Ovary (tissue), 3 donors: ENCODE data around the gene PES1.

Experiments used
- CTCF ChIP-seq, 3 donors: fragments of 450-650 bp in 2 of 3; fragments of 200-600 bp in 1 of 3; IDR thresholded peaks; one replicate each; pipeline versions ENCODE4 v1.5.1 to v1.8.0; 2016 to 2022; ENCODE audit warnings: antibody characterized with exemption in 3 of 3, mild to moderate bottlenecking in 1 of 3
- EP300 ChIP-seq: sonication (generic); formaldehyde crosslinking; IDR thresholded peaks from one replicate; pipeline ENCODE4 v1.6.1; 2017; ENCODE audit warnings: antibody characterized with exemption
- donor health status: DM: no; HTN: no; CAD: no.

- TF ChIP-seq EP300 (no peak), CTCF (IDR thresholded peaks at IDR 0.05) (no peak)
Observed at GRCh38 chr22:30640361-30640760, 48.7 kb upstream of the PES1 start.
